Cardiac fibroblast (primary cell): Measurements from ENCODE around the gene FBRS.
A peak's percentile ranks its signal among the peaks of the same experiment; 100 is the strongest.

ENCODE experiments used
- DNase-seq, 2 donors: peaks; one replicate each; pipeline versions ENCODE4 v3.0.0 to v3.0.0-alpha.2; 2010; ENCODE audit warnings: low read depth in 2 of 2
- H3K4me3 ChIP-seq, 2 donors: replicated peaks in 1 of 2; 1 replicate in 1 of 2; 2 replicates in 1 of 2; pipeline ENCODE4 v1.5.1; 2011; ENCODE audit warnings: low read depth in 2 of 2, low read length in 2 of 2, mild to moderate bottlenecking in 2 of 2, moderate library complexity in 1 of 2
- TF ChIP-seq, protein P1 (sequence below): IDR thresholded peaks from one replicate; pipeline ENCODE4 v1.5.1; 2011; ENCODE audit warnings: low read depth, mild to moderate bottlenecking, low read length, inconsistent platforms

FBRS gene

DNA sequence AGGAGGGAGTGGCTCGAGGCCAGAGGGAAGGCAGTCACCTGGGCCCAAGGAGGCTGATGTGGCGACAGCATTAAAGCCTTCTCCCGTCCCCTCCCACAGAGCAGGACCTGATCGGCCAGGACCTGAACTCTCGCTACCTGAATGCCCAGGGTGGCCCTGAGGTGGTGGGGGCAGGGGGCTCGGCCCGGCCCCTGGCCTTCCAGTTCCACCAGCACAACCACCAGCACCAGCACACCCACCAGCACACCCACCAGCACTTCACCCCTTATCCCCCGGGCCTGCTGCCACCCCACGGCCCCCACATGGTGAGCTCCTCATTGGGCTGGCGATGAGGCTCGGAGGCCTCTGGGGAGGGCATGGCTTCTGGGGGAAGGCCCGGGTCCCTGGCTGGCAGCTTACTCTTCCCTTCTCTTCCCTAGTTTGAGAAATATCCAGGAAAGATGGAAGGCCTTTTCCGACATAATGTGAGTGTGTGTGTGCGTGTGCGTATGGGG is 6.4 kb downstream of the FBRS start:
- no peak overlapping the region for H3K4me3 ChIP-seq
- DNase-seq = no peak
- TF ChIP-seq, protein P1, sequence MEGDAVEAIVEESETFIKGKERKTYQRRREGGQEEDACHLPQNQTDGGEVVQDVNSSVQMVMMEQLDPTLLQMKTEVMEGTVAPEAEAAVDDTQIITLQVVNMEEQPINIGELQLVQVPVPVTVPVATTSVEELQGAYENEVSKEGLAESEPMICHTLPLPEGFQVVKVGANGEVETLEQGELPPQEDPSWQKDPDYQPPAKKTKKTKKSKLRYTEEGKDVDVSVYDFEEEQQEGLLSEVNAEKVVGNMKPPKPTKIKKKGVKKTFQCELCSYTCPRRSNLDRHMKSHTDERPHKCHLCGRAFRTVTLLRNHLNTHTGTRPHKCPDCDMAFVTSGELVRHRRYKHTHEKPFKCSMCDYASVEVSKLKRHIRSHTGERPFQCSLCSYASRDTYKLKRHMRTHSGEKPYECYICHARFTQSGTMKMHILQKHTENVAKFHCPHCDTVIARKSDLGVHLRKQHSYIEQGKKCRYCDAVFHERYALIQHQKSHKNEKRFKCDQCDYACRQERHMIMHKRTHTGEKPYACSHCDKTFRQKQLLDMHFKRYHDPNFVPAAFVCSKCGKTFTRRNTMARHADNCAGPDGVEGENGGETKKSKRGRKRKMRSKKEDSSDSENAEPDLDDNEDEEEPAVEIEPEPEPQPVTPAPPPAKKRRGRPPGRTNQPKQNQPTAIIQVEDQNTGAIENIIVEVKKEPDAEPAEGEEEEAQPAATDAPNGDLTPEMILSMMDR = no peak

DNA sequence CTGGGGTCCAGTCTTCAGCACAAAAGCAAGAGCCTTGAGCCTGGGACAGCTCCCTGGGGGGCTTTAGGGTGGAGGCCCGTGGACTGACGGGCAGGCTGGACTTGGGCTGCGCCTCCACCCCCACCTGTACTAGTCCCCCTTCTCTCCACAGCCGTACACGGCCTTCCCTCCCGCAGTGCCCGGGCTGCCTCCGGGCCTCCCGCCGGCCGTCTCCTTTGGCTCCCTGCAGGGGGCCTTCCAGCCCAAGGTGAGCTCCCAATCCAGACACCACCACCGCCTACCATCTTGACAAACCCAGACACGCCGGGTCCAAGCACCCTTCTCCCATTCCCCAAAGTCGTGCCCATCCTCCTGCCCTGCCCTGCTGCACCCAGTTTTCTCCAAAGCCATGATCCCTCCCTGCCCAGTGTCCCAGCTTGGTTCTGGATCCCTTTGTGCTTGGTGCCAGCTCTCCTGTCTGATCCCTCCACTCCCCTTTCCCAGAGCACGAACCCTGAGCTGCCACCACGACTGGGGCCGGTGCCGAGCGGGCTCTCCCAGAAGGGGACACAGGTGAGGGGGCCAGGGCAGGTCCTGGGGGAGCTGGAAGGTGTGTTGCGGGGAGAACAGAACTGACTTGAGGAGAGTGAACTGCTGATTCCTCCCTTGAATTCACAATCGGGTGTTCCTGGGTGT is 7.1 kb downstream of the FBRS start:
- TF ChIP-seq, protein P1 = no peak
- H3K4me3 ChIP-seq = no peak overlapping the region
- no peak for DNase-seq

DNA sequence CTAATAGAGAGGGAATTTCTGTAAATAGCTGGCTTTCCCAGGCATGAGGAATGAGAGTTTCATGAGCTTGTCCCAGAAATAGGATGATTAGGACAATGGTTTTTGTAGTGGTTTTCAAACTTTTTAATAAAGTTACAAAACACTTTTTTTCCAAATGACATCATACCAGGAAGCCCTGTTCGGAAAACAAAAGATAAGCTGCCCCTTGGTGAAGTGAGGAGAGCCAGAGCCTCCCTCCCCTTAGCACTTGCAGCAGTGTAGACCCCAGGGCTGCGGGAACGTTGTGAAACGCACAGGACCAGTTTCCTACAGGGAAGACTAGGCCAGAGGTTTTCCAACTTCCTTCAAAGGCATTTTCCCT is 7.6 kb downstream of the FBRS start:
- peak; percentile 16 to 45 for DNase-seq
- TF ChIP-seq, protein P1 = no peak
- H3K4me3 ChIP-seq = no peak overlapping the region

DNA sequence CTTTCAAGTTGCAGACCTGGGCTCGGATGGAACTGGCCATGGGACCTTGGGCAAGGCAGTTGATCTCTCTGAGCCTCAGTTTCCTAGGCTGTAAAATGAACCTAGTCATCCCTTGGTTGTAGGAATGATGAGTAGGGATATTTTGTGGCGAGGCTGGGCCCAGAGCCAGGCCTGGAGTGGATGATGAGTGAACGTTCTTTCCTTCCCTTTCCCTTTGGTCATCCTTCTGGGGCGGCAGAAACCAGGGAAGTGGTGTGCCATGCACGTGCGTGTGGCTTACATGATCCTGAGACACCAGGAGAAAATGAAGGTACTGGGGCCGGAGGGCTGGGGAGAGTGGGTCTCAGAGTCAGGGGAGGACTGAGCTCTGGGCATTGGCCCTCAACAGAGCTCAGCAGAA is 8.4 kb downstream of the FBRS start:
- TF ChIP-seq, protein P1 = no peak

DNA sequence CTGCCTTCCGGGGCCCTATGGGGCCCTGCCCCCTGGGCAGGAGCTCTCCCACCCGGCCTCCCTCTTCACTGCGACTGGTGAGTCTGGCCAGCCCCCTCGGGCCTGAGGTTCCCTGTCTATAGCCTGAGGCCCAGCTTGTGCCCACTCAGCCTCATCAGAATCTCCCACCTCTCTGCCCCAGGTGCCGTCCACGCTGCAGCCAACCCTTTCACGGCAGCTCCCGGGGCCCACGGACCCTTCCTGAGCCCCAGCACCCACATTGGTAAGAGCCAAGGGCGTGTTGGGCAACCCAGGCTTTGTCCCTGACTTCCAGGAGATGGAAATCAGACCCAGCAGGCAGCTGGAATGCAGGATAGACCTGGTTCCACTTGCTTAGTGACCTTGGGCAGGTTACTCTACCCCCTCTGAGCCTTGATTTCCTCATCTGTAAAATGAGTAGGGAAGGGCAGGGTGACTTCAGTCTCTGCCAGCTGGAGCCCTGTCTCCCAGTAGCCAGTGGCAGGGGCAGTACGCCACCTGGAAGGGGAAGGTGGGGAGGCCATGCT is 9.2 kb downstream of the FBRS start:
- TF ChIP-seq, protein P1 = no peak
- DNase-seq = no peak
- H3K4me3 ChIP-seq = no peak overlapping the region

More for the DNA sequence above, 8.4 kb downstream of the FBRS start:
- peak in 1 of 2 donors; percentile 10 for DNase-seq
- no peak overlapping the region for H3K4me3 ChIP-seq

DNA sequence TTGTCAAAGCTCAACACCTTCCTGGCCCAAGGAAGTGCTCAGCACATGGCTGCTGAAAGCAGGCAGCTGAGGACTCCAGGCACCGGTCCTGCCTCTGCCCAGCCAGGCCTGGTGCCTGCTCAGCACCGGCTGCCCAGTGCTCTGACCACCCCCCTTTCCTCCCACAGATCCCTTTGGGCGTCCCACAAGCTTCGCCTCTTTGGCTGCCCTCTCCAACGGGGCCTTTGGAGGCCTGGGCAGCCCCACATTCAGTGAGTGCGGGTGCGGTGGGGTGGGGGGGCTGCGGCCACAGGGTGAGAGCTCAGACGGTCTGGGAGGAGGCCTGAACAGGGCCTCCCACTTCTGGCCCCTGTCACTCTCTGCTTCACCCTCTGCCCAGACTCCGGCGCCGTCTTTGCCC is 10.2 kb downstream of the FBRS start:
- no peak overlapping the region for H3K4me3 ChIP-seq
- TF ChIP-seq, protein P1 = no peak
- DNase-seq = no peak
